Right lobe of liver (tissue), 4 donors: Measurements from ENCODE around the gene INAFM1.

Experiments
- POLR2A ChIP-seq: fragments of 450-650 bp; IDR thresholded peaks from one replicate; pipeline ENCODE4 v1.6.1; 2017; ENCODE audit warnings: antibody characterized with exemption, mild to moderate bottlenecking
- TF ChIP-seq, protein P1 (sequence below), 4 donors: fragments of 200-600 bp in 3 of 4; fragments of 450-650 bp in 1 of 4; IDR thresholded peaks; one replicate each; pipeline versions ENCODE4 v1.5.1 to v1.8.0; 2016 to 2022; ENCODE audit warnings: antibody characterized with exemption in 4 of 4, mild to moderate bottlenecking in 2 of 4
- donor health status: DM: no; HTN: no; CAD: no.
- donor health status: DM: no; HTN: no; CAD: no.
- donor health status: DM: no; HTN: yes; CAD: no.

- TF ChIP-seq, protein P1, sequence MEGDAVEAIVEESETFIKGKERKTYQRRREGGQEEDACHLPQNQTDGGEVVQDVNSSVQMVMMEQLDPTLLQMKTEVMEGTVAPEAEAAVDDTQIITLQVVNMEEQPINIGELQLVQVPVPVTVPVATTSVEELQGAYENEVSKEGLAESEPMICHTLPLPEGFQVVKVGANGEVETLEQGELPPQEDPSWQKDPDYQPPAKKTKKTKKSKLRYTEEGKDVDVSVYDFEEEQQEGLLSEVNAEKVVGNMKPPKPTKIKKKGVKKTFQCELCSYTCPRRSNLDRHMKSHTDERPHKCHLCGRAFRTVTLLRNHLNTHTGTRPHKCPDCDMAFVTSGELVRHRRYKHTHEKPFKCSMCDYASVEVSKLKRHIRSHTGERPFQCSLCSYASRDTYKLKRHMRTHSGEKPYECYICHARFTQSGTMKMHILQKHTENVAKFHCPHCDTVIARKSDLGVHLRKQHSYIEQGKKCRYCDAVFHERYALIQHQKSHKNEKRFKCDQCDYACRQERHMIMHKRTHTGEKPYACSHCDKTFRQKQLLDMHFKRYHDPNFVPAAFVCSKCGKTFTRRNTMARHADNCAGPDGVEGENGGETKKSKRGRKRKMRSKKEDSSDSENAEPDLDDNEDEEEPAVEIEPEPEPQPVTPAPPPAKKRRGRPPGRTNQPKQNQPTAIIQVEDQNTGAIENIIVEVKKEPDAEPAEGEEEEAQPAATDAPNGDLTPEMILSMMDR (IDR thresholded peaks at IDR 0.05): no peak
- no peak for TF ChIP-seq POLR2A
These were observed 6.7 kb upstream of the INAFM1 start for GRCh38 chr19:47268028-47268427.
